DMS79 treated with DMSO at 0.1 percent for 48 hours (cell line): ENCODE measurements around the gene TRIM60.
A peak's percentile ranks its signal among the peaks of the same experiment; 100 is the strongest.
"Not testable (repeated sequence)": the region's sequence is repeated elsewhere in the genome, so short reads cannot be mapped to it uniquely, and the experiment has no call there.

ENCODE experiments used
- DNase-seq: peaks from one replicate; lab custom pipeline; 2025; lab: John Stamatoyannopoulos, UW

The TRIM60 gene

DNA sequence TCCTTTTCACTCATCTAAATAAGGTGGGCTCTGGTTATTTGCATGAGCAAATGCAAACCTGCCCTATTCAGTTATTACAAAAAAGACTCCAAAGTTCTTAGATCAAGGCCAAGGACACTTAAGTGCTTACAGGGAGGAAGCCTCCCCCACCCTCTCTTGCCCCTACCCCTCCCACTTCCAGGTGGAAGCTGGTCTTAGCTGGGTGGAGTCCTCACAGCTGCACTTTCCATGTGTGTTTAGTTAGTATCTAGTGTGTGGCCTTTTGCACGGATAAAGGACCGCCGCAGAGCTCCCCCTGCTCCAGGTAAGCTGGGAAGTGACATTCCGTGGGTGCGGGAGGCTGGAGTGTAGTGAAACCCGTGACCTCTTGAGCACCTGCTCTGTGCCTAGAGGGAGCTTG is 21.8 kb downstream of the TRIM60 start, which contains the start of gene TRIM75:
Gene TRIM75 (plus strand): TSS at position 222 of the 400 bp plus-strand sequence. CDS start 5,282 bp downstream, outside the sequence.
- no peak for DNase-seq

DNA sequence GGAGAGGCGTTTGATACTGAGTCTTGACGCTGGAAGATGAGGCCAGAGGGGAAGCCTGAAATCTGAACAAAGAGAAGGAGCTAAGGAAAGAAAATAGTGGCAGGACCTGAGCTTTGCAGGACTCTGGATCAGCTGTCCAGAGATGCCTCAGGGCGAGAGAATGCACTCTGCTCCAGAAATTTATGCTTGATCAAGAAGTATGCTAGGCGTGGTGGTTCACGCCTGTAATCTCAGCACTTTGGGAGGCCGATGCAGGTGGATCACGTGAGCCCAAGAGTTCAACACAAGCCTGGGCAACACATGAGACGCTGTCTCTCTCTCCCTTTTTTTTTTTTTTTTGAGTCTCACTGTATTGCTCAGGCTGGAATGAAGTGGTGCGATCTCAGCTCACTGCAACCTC is 23.8 kb downstream of the TRIM60 start:
- DNase-seq = no peak

DNA sequence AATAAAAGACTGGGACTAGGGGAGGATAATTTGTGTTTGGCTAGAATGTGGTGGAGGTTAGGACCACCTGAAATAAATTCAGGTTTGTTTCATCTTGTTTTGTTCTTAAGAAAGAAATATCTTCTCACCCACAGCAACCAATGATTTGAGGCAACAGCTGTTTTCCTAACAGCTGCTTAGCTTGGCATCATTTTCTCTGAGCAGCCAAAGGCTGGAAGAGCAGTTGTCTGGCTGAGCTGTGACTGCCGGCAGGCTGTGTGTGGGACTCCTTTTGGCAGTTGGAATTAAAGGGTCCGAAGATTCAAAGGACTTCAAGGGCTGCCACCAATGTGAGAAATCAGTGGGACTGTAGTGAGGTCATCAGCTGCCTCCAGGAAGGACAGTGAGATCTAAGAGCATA is 26.9 kb downstream of the TRIM60 start:
- no peak for DNase-seq

DNA sequence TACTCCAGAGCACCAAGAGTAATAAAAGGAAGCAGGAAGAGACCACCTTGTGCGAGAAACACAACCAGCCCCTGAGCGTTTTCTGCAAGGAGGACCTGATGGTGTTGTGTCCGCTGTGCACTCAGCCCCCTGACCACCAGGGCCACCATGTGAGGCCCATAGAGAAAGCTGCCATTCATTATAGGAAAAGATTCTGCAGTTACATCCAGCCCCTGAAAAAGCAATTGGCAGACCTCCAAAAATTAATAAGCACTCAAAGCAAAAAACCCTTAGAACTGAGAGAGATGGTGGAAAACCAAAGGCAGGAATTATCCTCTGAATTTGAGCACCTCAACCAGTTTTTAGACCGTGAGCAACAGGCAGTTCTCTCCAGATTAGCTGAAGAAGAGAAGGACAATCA is 27.6 kb downstream of the TRIM60 start:
- peak; percentile 78 for DNase-seq

DNA sequence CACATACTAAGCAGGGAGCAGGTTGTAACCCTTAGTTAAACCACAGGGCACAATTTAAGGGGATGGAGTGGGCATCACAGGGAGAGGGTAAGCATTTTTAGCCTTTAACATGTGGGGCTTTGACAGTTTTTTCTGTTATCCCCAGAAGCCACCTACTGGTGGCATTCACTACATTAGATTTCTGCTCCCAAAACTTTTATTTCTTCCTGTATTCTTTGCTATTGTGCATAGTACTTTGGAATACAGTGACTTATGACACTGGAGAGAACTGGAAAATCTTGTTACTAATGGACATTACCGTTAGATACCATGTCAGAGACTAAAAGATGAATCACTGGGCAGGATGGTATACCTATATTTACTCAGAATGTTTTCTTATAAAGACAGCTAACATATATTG is 29.1 kb downstream of the TRIM60 start:
- no peak for DNase-seq

DNA sequence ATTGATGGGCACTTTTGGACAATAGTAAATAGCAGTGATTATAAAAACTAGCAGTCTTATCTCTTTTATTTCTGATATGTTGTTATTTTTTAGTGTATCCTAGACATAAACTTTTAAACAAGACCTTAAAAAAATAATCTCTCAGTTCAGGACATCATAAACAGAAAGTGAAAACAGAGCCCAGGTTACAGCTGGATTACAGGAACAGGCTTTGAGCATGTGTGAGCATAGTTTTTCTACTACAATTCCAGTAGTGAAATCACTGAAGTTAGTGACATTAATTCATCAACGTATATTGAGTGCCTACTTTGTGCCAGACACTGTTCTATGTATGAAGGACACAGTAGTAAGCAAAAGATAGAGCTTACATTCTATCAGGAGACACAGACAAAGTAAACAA is 38.8 kb downstream of the TRIM60 start:
- no peak for DNase-seq

DNA sequence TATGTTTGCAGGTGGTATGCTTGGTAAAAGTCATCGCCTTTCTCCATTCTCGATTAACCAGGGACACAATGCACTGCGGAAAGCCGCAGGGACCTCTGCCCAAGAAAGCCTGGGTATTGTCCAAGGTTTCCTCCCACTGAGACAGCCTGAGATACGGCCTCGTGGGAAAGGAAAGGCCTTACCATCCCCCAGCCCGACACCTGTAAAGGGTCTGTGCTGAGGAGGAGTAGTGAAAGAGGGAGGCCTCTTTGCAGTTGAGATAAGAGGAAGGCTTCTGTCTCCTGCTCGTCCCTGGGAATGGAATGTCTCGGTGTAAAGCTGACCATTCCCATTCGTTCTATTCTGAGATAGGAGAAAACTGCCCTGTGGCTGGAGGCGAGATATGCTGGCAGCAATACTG is 41.5 kb downstream of the TRIM60 start:
- not testable (repeated sequence) for DNase-seq

DNA sequence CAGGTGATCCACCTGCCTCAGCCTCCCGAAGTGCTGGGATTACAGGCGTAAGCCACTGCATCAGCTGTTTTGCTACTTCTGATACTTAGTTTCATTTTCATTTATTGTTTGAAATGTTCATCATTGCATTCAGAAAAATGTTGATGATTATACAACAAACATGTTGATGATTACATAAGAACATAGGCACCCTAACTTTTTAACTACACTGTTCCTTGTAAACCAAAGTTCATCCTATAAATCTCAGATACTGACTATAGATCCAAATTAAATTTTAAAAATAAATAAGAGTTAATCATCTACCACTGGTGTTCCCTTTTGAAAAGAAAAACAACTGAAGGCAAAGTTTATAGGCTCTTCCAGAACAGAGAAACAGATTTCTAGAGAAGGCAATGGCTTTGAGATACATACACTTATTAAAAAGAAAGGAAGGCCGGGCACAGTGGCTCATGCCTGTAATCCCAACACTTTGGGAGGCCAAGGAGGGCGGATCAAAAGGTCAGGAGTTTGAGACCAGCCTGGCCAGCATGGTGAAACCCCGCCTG is 45.3 kb downstream of the TRIM60 start:
- no peak for DNase-seq

DNA sequence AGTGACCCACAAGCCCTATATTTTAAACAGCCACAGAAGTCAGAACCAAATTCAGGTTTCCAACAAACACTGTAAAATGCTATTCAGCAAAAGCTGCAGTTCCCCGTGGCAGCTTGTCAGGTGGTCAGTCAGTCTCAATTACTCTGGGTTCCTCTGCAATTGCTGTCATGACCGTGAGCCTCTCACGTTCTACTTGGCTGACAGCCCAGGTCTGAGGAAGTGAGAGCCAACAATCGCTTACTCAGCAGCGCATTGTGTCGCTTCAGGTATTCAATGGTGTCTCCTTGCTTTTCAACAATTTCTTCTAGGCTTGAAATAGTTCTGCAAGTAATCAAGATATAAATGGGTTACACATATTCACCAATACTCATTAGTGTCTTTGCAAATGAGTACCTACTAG is 47.7 kb downstream of the TRIM60 start:
- DNase-seq = peak; percentile 84

DNA sequence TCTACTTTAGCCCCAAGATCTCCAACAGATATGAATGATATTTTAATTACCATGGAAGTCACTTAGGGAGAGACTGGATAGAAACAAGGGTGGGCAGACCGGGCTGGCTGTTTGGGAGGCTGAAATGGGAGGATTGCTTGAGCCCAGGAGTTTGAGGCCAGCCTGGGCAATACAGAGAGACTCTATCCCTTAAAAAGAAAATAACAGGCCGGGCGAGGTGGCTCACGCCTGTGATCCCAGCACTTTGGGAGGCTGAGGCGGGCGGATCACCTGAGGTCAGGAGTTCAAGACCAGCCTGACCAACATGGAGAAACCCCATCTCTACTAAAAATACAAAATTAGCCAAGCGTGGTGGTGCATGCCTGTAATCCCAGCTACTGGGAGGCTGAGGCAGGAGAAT is 53.0 kb downstream of the TRIM60 start:
- DNase-seq = not testable (repeated sequence)

DNA sequence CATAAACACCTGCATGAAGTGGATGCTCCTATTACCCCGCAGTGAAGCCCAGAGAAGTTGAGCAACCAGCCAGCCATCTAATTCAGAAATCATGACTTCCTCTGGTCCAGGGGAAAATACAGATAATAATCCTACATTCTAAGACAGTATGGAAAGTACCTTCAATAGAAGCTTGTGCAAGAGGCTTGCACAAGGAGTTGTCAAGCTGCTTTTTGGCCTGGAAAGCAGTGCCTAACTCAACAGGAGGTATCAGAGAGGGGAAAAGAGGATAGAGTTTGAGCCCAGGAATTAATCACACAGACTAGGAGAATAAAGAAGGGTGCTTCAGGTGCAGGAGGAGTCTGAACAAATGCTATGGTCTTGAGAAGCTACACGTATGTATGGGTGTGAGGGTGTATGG is 54.1 kb downstream of the TRIM60 start:
- no peak for DNase-seq

DNA sequence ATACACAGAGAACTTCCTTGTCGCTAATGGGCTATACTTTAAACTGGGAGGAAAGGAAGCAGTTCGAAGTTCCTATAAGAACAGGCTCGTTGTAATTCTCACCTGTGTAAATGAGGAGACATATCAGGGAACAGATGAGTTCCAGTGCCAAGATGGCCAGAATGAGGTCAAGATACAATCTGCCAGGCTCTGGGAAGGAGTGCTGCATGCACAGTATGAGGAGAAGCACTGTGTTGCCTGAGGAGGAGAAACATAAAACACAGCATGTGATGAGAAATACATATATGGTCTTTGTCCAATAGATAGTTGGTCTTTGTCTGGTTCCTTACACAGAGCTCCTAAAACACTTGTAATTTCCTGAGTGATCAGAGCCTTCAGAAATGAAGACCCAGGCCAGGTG is 56.6 kb downstream of the TRIM60 start:
- DNase-seq = no peak
